MM.1S (cell line): Measurements from ENCODE around the gene WSCD1.

ENCODE experiments used
- DNase-seq: peaks from one replicate; pipeline ENCODE4 v3.0.0-alpha.2; 2015
- H2AFZ ChIP-seq: fragments of 300-600 bp; sonication (generic); 2 replicates; pipeline ENCODE4 v1.6.0; 2016; ENCODE audit warnings: antibody characterized with exemption, low read length
- H3F3A ChIP-seq: fragments of 300-600 bp; sonication (generic); 2 replicates; pipeline ENCODE4 v1.6.1; 2016; ENCODE audit warnings: mild to moderate bottlenecking, antibody characterized with exemption, low read length, moderate library complexity, mixed read lengths; ENCODE audit not compliant: insufficient read depth
- H3K27ac ChIP-seq: fragments of 300-600 bp; sonication (generic); 2 replicates; pipeline ENCODE4 v1.5.1; 2016; ENCODE audit warnings: mild to moderate bottlenecking, low read length
- H3K27me3 ChIP-seq: fragments of 300-600 bp; sonication (generic); replicated peaks from 2 replicates; pipeline ENCODE4 v1.6.0; 2016; ENCODE audit warnings: low read length; ENCODE audit not compliant: insufficient read depth
- H3K36me3 ChIP-seq: fragments of 300-600 bp; sonication (generic); replicated peaks from 2 replicates; pipeline ENCODE4 v1.6.1; 2016; ENCODE audit warnings: mild to moderate bottlenecking, low read length, mixed read lengths; ENCODE audit not compliant: insufficient read depth
- H3K4me1 ChIP-seq: fragments of 300-600 bp; sonication (generic); 2 replicates; pipeline ENCODE4 v1.6.1; 2016; ENCODE audit warnings: low read length, mixed read lengths
- H3K4me2 ChIP-seq: fragments of 300-600 bp; sonication (generic); 2 replicates; pipeline ENCODE4 v1.6.0; 2016; ENCODE audit warnings: low read depth, low read length
- H3K4me3 ChIP-seq: fragments of 300-600 bp; sonication (generic); 2 replicates; pipeline ENCODE4 v1.5.1; 2016; ENCODE audit warnings: low read length, mixed read lengths
- H3K79me2 ChIP-seq: fragments of 300-600 bp; sonication (generic); 2 replicates; pipeline ENCODE4 v1.6.1; 2016; ENCODE audit warnings: mixed run types, low read length, mixed read lengths
- H3K9ac ChIP-seq: fragments of 300-600 bp; sonication (generic); 2 replicates; pipeline ENCODE4 v1.6.1; 2016; ENCODE audit warnings: low read length, mixed read lengths
- H3K9me2 ChIP-seq: fragments of 300-600 bp; sonication (generic); replicated peaks from 2 replicates; pipeline ENCODE4 v1.6.1; 2016; ENCODE audit warnings: mild to moderate bottlenecking, low read length, mixed read lengths; ENCODE audit not compliant: insufficient read depth
- H3K9me3 ChIP-seq: fragments of 300-600 bp; sonication (generic); replicated peaks from 2 replicates; pipeline ENCODE4 v1.6.1; 2016; ENCODE audit warnings: mild to moderate bottlenecking, low read length, mixed read lengths; ENCODE audit not compliant: insufficient read depth
- H4K20me1 ChIP-seq: fragments of 300-600 bp; sonication (generic); 2 replicates; pipeline ENCODE4 v1.6.1; 2016; ENCODE audit warnings: mild to moderate bottlenecking, low read length, moderate library complexity, mixed read lengths; ENCODE audit not compliant: insufficient read depth
- EZH2 ChIP-seq: fragments of 300-600 bp; sonication (generic); optimal IDR thresholded peaks from 2 replicates; pipeline ENCODE3; 2017; ENCODE audit warnings: low read depth, mild to moderate bottlenecking, antibody characterized with exemption, low read length, mixed read lengths
- EZH2phosphoT487 ChIP-seq: fragments of 300-600 bp; sonication (generic); IDR thresholded peaks from 2 replicates; pipeline ENCODE4 v1.6.1; 2018; ENCODE audit warnings: antibody characterized with exemption, low read length
- TF ChIP-seq, protein P1 (sequence below): fragments of 300-600 bp; sonication (generic); IDR thresholded peaks from 2 replicates; pipeline ENCODE4 v1.5.1; 2016; ENCODE audit warnings: antibody characterized with exemption, low read length, mixed read lengths

The WSCD1 gene

GRCh38 chr17:6172642-6173330, 102.6 kb downstream of the WSCD1 start:
- Histone ChIP-seq H3K27me3 (no peaks in the 10 kb centered on the region), H3K27ac (no peak overlapping the region), H3K79me2 (no peaks in the 10 kb centered on the region), H3K9ac (no peak overlapping the region), H4K20me1 (no peaks in the 10 kb centered on the region), H3K4me3 (no peak overlapping the region), H3K4me1 (no peaks in the 10 kb centered on the region), H3K9me2 (no peaks in the 10 kb centered on the region), H3F3A (no peaks in the 10 kb centered on the region), H3K9me3 (no peaks in the 10 kb centered on the region), H3K36me3 (no peaks in the 10 kb centered on the region), H3K4me2 (no peak overlapping the region), H2AFZ (no peak overlapping the region)
- DNase-seq: no peak
- TF ChIP-seq EZH2 (no peak), EZH2phosphoT487 (no peak)
- TF ChIP-seq, protein P1, sequence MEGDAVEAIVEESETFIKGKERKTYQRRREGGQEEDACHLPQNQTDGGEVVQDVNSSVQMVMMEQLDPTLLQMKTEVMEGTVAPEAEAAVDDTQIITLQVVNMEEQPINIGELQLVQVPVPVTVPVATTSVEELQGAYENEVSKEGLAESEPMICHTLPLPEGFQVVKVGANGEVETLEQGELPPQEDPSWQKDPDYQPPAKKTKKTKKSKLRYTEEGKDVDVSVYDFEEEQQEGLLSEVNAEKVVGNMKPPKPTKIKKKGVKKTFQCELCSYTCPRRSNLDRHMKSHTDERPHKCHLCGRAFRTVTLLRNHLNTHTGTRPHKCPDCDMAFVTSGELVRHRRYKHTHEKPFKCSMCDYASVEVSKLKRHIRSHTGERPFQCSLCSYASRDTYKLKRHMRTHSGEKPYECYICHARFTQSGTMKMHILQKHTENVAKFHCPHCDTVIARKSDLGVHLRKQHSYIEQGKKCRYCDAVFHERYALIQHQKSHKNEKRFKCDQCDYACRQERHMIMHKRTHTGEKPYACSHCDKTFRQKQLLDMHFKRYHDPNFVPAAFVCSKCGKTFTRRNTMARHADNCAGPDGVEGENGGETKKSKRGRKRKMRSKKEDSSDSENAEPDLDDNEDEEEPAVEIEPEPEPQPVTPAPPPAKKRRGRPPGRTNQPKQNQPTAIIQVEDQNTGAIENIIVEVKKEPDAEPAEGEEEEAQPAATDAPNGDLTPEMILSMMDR: no peak

DNA sequence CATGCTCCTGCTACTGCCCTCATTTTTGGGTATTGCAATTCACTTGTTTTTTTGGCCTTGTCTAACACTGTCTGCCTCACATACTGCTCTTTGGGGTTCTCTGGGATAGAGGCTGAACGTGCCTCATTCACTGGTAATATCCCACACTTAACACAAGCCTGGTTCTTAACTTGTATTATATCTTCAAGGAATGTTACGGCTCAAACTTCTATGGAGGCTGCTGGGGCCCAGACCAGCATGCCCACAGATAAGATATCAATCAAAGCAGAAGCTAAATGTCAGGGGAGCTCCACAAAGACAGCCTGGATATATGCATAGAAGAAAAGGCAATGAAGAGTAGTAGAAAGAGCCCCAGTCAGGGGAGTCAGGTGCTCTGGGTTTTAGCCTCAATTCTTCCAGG, 103.5 kb downstream of the WSCD1 start:
- Histone ChIP-seq H3K4me3 (no peak overlapping the region), H3K9me3 (no peaks in the 10 kb centered on the region), H3F3A (no peaks in the 10 kb centered on the region), H3K27me3 (no peaks in the 10 kb centered on the region), H3K4me2 (no peak overlapping the region), H3K4me1 (no peaks in the 10 kb centered on the region), H2AFZ (no peak overlapping the region), H3K27ac (no peak overlapping the region), H3K36me3 (no peaks in the 10 kb centered on the region), H4K20me1 (no peaks in the 10 kb centered on the region), H3K9ac (no peak overlapping the region), H3K79me2 (no peaks in the 10 kb centered on the region), H3K9me2 (no peaks in the 10 kb centered on the region)
- DNase-seq: no peak
- no peak for TF ChIP-seq EZH2
- no peak for TF ChIP-seq EZH2phosphoT487
- TF ChIP-seq, protein P1: no peak
